Measurements from ENCODE around the gene CSK. TPM values are rescaled to one million over a fixed set of nuclear protein-coding genes. Genes with fewer than 3 reads are reported as not detected.

Gene CSK
- total and polyA plus RNA-seq, 2 of the 8 experiments (the other 6 are each of a cell fraction or from before 2014, with no cell fraction given) = 13.7 to 50.2 TPM

- H2AFZ ChIP-seq (ENCODE audit: low read length) = no peak overlapping the region
- H3K56ac ChIP-seq (replicated peaks; ENCODE audit: insufficient read length, low read depth, low read length) = no peak overlapping the region
- DNase-seq (ENCODE audit: low read depth in 1 of 2, low spot score in 2 of 2) (no peak), FAIRE-seq (no peak)
- H4K5ac ChIP-seq (ENCODE audit: insufficient read length, low read depth, low read length) = no peak overlapping the region
- H3K79me2 ChIP-seq (ENCODE audit: control insufficient read depth in 1 of 2, insufficient read depth in 2 of 2, low read length in 2 of 2) = no peaks in the 10 kb centered on the region
- H3K4me2 ChIP-seq (ENCODE audit: insufficient read depth in 1 of 2, low read depth in 2 of 2, low read length in 2 of 2) = no peak overlapping the region
- no peak overlapping the region for H2BK15ac ChIP-seq (ENCODE audit: low read length)
- H2BK12ac ChIP-seq (ENCODE audit: low read depth, low read length) = no peak overlapping the region
- H2BK120ac ChIP-seq (replicated peaks; ENCODE audit: low read depth, low read length) = no peak overlapping the region
- WGBS, 2 experiments (ENCODE audit: extremely low coverage in 1 of 2, insufficient coverage in 1 of 2, insufficient read length in 1 of 2, insufficient replicate concordance in 2 of 2, low coverage in 1 of 2, low lambda C conversion rate in 2 of 2, missing lambda C conversion rate in 1 of 2) = 86% methylated on average over 18 of the region's 20 CpGs; no CpG with 5 or more reads in 1 of the 2 experiments
- CTCF ChIA-PET (ENCODE audit: partially characterized antibody) = interaction anchor here (0.9 to 17.1 kb wide), 4 partner anchors 9 to 148 kb away, joined by 3 to 543 read pairs (median 3); partner anchors contain the start of gene CSK
- H4K91ac ChIP-seq (replicated peaks; ENCODE audit: insufficient read length, low read length) = no peak overlapping the region
- no peak overlapping the region for H3K4me3 ChIP-seq (ENCODE audit: extremely low read depth in 1 of 4, insufficient read depth in 2 of 4, low read depth in 3 of 4, low read length in 4 of 4)
- H2BK20ac ChIP-seq (ENCODE audit: low read length) = no peak overlapping the region
- no peaks in the 10 kb centered on the region for H3K27me3 ChIP-seq (replicated peaks in 1 of 4; ENCODE audit: control insufficient read depth in 3 of 4, extremely low read depth in 1 of 4, insufficient read depth in 3 of 4, low read length in 3 of 4)
- no peak overlapping the region for H4K8ac ChIP-seq (ENCODE audit: extremely low read depth, insufficient read depth, low read length)
- H3K27ac ChIP-seq (ENCODE audit: low read depth, low read length) = no peak overlapping the region
- no peak overlapping the region for H2BK5ac ChIP-seq (ENCODE audit: low read depth, low read length)
- H3K4ac ChIP-seq (replicated peaks; ENCODE audit: insufficient read length, low read depth, low read length) = no peak overlapping the region
- H3K14ac ChIP-seq (ENCODE audit: insufficient read length) = no peak overlapping the region
- no peak for TF ChIP-seq CHD1 (IDR thresholded peaks at IDR 0.05; ENCODE audit: low read depth, low read length)
- TF ChIP-seq, protein P1, sequence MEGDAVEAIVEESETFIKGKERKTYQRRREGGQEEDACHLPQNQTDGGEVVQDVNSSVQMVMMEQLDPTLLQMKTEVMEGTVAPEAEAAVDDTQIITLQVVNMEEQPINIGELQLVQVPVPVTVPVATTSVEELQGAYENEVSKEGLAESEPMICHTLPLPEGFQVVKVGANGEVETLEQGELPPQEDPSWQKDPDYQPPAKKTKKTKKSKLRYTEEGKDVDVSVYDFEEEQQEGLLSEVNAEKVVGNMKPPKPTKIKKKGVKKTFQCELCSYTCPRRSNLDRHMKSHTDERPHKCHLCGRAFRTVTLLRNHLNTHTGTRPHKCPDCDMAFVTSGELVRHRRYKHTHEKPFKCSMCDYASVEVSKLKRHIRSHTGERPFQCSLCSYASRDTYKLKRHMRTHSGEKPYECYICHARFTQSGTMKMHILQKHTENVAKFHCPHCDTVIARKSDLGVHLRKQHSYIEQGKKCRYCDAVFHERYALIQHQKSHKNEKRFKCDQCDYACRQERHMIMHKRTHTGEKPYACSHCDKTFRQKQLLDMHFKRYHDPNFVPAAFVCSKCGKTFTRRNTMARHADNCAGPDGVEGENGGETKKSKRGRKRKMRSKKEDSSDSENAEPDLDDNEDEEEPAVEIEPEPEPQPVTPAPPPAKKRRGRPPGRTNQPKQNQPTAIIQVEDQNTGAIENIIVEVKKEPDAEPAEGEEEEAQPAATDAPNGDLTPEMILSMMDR (IDR thresholded peaks at IDR 0.05; ENCODE audit: control extremely low read depth in 1 of 3, insufficient read depth in 1 of 3, low read depth in 1 of 3, low read length in 3 of 3) = no peak
- TF ChIP-seq, protein P2, sequence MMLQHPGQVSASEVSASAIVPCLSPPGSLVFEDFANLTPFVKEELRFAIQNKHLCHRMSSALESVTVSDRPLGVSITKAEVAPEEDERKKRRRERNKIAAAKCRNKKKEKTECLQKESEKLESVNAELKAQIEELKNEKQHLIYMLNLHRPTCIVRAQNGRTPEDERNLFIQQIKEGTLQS (IDR thresholded peaks at IDR 0.05; ENCODE audit: insufficient read depth, low read depth, low read length) = no peak
- TF ChIP-seq RNF2 (IDR thresholded peaks at IDR 0.05; ENCODE audit: borderline replicate concordance, low read depth, low read length, missing control alignments, poor library complexity, severe bottlenecking) = no peak
- TF ChIP-seq BCL11A (IDR thresholded peaks at IDR 0.05; ENCODE audit: low read depth in 2 of 2, low read length in 2 of 2) = no peak
- TF ChIP-seq EZH2 (IDR thresholded peaks at IDR 0.05; ENCODE audit: low read depth, low read length, severe bottlenecking) = no peak
- TF ChIP-seq, protein P3, sequence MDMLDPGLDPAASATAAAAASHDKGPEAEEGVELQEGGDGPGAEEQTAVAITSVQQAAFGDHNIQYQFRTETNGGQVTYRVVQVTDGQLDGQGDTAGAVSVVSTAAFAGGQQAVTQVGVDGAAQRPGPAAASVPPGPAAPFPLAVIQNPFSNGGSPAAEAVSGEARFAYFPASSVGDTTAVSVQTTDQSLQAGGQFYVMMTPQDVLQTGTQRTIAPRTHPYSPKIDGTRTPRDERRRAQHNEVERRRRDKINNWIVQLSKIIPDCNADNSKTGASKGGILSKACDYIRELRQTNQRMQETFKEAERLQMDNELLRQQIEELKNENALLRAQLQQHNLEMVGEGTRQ (IDR thresholded peaks at IDR 0.05; ENCODE audit: low read length) = no peak
- TF ChIP-seq SP1 (IDR thresholded peaks at IDR 0.05; ENCODE audit: low read depth, low read length) = no peak
- H3K36me3 ChIP-seq (ENCODE audit: control insufficient read depth in 2 of 4, insufficient read depth in 4 of 4, low read length in 3 of 4) = peaks cover 0 to 14% (median 0%) of the 10 kb centered on the region in 4 experiments; a peak in 1 of 8 replicates
- peaks cover 2 to 14% of the 10 kb centered on the region in 2 experiments for H4K20me1 ChIP-seq (replicated peaks in 1 of 2; ENCODE audit: control insufficient read depth in 1 of 2, insufficient read depth in 2 of 2, low read length in 2 of 2)
- H3K23ac ChIP-seq (ENCODE audit: insufficient read length) = no peak overlapping the region
- H3K9ac ChIP-seq (replicated peaks in 1 of 4; ENCODE audit: extremely low read depth in 1 of 4, low read depth in 3 of 4, low read length in 3 of 4) = no peak overlapping the region
- no peaks in the 10 kb centered on the region for H3K9me3 ChIP-seq (ENCODE audit: insufficient read depth in 2 of 2, low read depth in 1 of 2, low read length in 1 of 2)
- POLR2A ChIA-PET (ENCODE audit: partially characterized antibody) = no interaction called here
- no peak overlapping the region for H2AK5ac ChIP-seq (ENCODE audit: low read depth, low read length)
- H3K23me2 ChIP-seq (ENCODE audit: low read depth, low read length) = no peaks in the 10 kb centered on the region
- H3K18ac ChIP-seq (ENCODE audit: extremely low read depth, low read length) = no peak overlapping the region
- peaks cover 0 to 5% (median 2%) of the 10 kb centered on the region in 4 experiments; a peak in 3 of 7 replicates for H3K4me1 ChIP-seq (replicated peaks in 1 of 4; ENCODE audit: control insufficient read depth in 3 of 4, insufficient read depth in 4 of 4, low read length in 3 of 4)
- H3K79me1 ChIP-seq (ENCODE audit: low read depth, low read length) = no peaks in the 10 kb centered on the region
These were observed 20.4 kb downstream of the CSK start for GRCh38 chr15:74802290-74802689.
